ENCODE results near the gene AUNIP. TPM values are rescaled to one million over a fixed set of nuclear protein-coding genes. Genes with fewer than 3 reads are reported as not detected.

The AUNIP gene
- total RNA-seq, 1 experiment from 2014 or later = 16.1 TPM

- TF ChIP-seq ESRRA (CRISPR knock-in tag; IDR thresholded peaks at IDR 0.05; ENCODE audit: borderline replicate concordance) (no peak; the same call in 1 of the 2 replicates), ATF3 (CRISPR knock-in tag; conservative IDR thresholded peaks at IDR 0.05) (no peak), RELA (CRISPR knock-in tag; IDR thresholded peaks at IDR 0.05; ENCODE audit: borderline replicate concordance) (0 out of 2 replicates have a peak, but pooled peaks have one; percentile 2), FOXP4 (CRISPR knock-in tag; IDR thresholded peaks at IDR 0.05) (0 out of 2 replicates have a peak, but pooled peaks have one; percentile 58), ZNF263 (CRISPR knock-in tag; IDR thresholded peaks at IDR 0.05; ENCODE audit: low read depth) (no peak), ZBTB21 (CRISPR knock-in tag; IDR thresholded peaks at IDR 0.05; ENCODE audit: borderline replicate concordance) (no peak), ATF6 (CRISPR knock-in tag; IDR thresholded peaks at IDR 0.05) (no peak), TEAD4 (CRISPR knock-in tag; IDR thresholded peaks at IDR 0.05) (no peak), SMAD4 (CRISPR knock-in tag; IDR thresholded peaks at IDR 0.05) (0 out of 2 replicates have a peak, but pooled peaks have one; percentile 34), ZNF425 (CRISPR knock-in tag; conservative IDR thresholded peaks at IDR 0.05) (no peak), NR3C1 (CRISPR knock-in tag; conservative IDR thresholded peaks at IDR 0.05; ENCODE audit: low read depth) (no peak), ZNF416 (CRISPR knock-in tag; IDR thresholded peaks at IDR 0.05) (no peak), CREB1 (CRISPR knock-in tag; IDR thresholded peaks at IDR 0.05) (no peak), ETV6 (CRISPR knock-in tag; IDR thresholded peaks at IDR 0.05) (no peak; the same call in 1 of the 2 replicates), ZNF317 (CRISPR knock-in tag; IDR thresholded peaks at IDR 0.05; ENCODE audit: borderline replicate concordance, low read depth) (no peak), MLX (CRISPR knock-in tag; IDR thresholded peaks at IDR 0.05) (no peak), NR1H2 (CRISPR knock-in tag; IDR thresholded peaks at IDR 0.05) (no peak), ZNF423 (CRISPR knock-in tag; IDR thresholded peaks at IDR 0.05) (peak; percentile 99)
- TF ChIP-seq, protein P1, sequence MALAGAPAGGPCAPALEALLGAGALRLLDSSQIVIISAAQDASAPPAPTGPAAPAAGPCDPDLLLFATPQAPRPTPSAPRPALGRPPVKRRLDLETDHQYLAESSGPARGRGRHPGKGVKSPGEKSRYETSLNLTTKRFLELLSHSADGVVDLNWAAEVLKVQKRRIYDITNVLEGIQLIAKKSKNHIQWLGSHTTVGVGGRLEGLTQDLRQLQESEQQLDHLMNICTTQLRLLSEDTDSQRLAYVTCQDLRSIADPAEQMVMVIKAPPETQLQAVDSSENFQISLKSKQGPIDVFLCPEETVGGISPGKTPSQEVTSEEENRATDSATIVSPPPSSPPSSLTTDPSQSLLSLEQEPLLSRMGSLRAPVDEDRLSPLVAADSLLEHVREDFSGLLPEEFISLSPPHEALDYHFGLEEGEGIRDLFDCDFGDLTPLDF (CRISPR knock-in tag; IDR thresholded peaks at IDR 0.05) = no peak
- TF ChIP-seq, protein P2, sequence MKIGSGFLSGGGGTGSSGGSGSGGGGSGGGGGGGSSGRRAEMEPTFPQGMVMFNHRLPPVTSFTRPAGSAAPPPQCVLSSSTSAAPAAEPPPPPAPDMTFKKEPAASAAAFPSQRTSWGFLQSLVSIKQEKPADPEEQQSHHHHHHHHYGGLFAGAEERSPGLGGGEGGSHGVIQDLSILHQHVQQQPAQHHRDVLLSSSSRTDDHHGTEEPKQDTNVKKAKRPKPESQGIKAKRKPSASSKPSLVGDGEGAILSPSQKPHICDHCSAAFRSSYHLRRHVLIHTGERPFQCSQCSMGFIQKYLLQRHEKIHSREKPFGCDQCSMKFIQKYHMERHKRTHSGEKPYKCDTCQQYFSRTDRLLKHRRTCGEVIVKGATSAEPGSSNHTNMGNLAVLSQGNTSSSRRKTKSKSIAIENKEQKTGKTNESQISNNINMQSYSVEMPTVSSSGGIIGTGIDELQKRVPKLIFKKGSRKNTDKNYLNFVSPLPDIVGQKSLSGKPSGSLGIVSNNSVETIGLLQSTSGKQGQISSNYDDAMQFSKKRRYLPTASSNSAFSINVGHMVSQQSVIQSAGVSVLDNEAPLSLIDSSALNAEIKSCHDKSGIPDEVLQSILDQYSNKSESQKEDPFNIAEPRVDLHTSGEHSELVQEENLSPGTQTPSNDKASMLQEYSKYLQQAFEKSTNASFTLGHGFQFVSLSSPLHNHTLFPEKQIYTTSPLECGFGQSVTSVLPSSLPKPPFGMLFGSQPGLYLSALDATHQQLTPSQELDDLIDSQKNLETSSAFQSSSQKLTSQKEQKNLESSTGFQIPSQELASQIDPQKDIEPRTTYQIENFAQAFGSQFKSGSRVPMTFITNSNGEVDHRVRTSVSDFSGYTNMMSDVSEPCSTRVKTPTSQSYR (CRISPR knock-in tag; IDR thresholded peaks at IDR 0.05) = 0 out of 2 replicates have a peak, but pooled peaks have one; percentile 41
- TF ChIP-seq, protein P3, sequence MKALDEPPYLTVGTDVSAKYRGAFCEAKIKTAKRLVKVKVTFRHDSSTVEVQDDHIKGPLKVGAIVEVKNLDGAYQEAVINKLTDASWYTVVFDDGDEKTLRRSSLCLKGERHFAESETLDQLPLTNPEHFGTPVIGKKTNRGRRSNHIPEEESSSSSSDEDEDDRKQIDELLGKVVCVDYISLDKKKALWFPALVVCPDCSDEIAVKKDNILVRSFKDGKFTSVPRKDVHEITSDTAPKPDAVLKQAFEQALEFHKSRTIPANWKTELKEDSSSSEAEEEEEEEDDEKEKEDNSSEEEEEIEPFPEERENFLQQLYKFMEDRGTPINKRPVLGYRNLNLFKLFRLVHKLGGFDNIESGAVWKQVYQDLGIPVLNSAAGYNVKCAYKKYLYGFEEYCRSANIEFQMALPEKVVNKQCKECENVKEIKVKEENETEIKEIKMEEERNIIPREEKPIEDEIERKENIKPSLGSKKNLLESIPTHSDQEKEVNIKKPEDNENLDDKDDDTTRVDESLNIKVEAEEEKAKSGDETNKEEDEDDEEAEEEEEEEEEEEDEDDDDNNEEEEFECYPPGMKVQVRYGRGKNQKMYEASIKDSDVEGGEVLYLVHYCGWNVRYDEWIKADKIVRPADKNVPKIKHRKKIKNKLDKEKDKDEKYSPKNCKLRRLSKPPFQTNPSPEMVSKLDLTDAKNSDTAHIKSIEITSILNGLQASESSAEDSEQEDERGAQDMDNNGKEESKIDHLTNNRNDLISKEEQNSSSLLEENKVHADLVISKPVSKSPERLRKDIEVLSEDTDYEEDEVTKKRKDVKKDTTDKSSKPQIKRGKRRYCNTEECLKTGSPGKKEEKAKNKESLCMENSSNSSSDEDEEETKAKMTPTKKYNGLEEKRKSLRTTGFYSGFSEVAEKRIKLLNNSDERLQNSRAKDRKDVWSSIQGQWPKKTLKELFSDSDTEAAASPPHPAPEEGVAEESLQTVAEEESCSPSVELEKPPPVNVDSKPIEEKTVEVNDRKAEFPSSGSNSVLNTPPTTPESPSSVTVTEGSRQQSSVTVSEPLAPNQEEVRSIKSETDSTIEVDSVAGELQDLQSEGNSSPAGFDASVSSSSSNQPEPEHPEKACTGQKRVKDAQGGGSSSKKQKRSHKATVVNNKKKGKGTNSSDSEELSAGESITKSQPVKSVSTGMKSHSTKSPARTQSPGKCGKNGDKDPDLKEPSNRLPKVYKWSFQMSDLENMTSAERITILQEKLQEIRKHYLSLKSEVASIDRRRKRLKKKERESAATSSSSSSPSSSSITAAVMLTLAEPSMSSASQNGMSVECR (CRISPR knock-in tag; IDR thresholded peaks at IDR 0.05; ENCODE audit: borderline replicate concordance) = no peak
These were observed 46.7 kb upstream of the AUNIP start, which contains the start of gene STMN1 (continued) for GRCh38 chr1:25905680-25906643.

All from WTC11 (cell line).